ENCODE measurements around the gene NAA15.
A peak's percentile ranks its signal among the peaks of the same experiment; 100 is the strongest.

Gene NAA15

DNA sequence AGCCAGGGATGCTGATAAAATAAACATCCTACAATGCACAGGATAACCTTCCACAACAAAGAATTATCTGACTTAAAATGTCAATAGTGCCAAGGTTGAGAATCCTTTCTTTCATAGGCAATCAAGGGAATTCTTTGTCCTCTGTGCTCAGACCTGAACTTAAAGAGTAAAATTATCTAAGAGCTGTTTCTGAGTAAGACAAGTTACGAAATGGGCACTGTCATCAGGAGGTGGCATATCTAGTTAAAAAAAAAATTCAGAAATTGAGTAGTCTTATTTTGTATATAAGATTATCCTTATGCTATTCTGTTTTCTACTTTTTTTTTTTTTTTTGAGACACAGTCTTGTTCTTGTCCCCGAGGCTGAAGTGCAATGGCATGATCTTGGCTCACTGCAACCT is 149.3 kb downstream of the NAA15 start:
- Histone ChIP-seq H3K27me3 (ENCODE audit: control insufficient read depth, low read length) (no peaks in the 10 kb centered on the region), H3K4me2 (ENCODE audit: low read length) (no peak overlapping the region), H3K79me2 (ENCODE audit: control insufficient read depth, low read length) (peaks cover 33% of the 10 kb centered on the region), H4K20me1 (ENCODE audit: control insufficient read depth, insufficient read depth, low read depth, low read length) (no peaks in the 10 kb centered on the region), H3F3A (ENCODE audit: control insufficient read depth, insufficient read depth) (peaks cover 8% of the 10 kb centered on the region; the same call in 1 of the 2 replicates), H3K36me3 (ENCODE audit: control insufficient read depth, low read length) (peaks cover 12% of the 10 kb centered on the region), H3K4me3 (ENCODE audit: low read length) (no peak overlapping the region), H3K9me2 (replicated peaks; ENCODE audit: control insufficient read depth, low read length) (no peaks in the 10 kb centered on the region), H3K27ac (ENCODE audit: low read depth, low read length) (no peak overlapping the region), H3K9me3 (ENCODE audit: control insufficient read depth, insufficient read depth, low read length) (no peaks in the 10 kb centered on the region), H3K4me1 (ENCODE audit: control insufficient read depth, low read length) (peaks cover 23% of the 10 kb centered on the region)
- TF ChIP-seq CTCF (IDR thresholded peaks at IDR 0.05; ENCODE audit: low read depth, low read length, poor library complexity, severe bottlenecking) (no peak), EZH2phosphoT487 (IDR thresholded peaks at IDR 0.05; ENCODE audit: borderline replicate concordance, low read length) (no peak)

DNA sequence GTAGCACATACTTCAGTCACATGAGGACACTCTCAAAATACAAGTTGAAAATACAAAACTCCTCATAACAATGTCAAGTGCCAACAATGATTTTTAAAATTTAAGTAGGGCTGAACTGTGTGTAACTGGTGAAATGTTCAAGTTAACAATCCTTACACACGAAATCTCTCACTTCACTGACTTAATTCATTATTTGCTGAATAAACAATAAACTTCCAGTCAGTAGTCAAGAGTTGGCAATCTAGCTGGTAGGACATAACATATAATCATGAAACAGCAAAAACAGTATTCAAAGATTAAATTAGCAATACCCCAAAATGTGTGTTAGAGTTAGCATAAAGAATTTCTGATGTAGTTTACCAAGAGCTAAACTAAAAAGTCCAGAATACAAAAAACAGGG is 150.7 kb downstream of the NAA15 start:
- Histone ChIP-seq H3K79me2 (ENCODE audit: control insufficient read depth, low read length) (peaks cover 48% of the 10 kb centered on the region), H3K9me2 (replicated peaks; ENCODE audit: control insufficient read depth, low read length) (no peaks in the 10 kb centered on the region), H3K4me1 (ENCODE audit: control insufficient read depth, low read length) (peaks cover 37% of the 10 kb centered on the region), H3K27ac (ENCODE audit: low read depth, low read length) (no peak overlapping the region), H3K4me3 (ENCODE audit: low read length) (peak overlapping the region; percentile 98), H3K27me3 (ENCODE audit: control insufficient read depth, low read length) (no peaks in the 10 kb centered on the region), H4K20me1 (ENCODE audit: control insufficient read depth, insufficient read depth, low read depth, low read length) (no peaks in the 10 kb centered on the region), H3F3A (ENCODE audit: control insufficient read depth, insufficient read depth) (peaks cover 8% of the 10 kb centered on the region; the same call in 1 of the 2 replicates), H3K4me2 (ENCODE audit: low read length) (peak overlapping the region; percentile 97), H3K9me3 (ENCODE audit: control insufficient read depth, insufficient read depth, low read length) (no peaks in the 10 kb centered on the region), H3K36me3 (ENCODE audit: control insufficient read depth, low read length) (peaks cover 12% of the 10 kb centered on the region)
- TF ChIP-seq EZH2phosphoT487 (IDR thresholded peaks at IDR 0.05; ENCODE audit: borderline replicate concordance, low read length) = no peak
- TF ChIP-seq CTCF (IDR thresholded peaks at IDR 0.05; ENCODE audit: low read depth, low read length, poor library complexity, severe bottlenecking) = no peak

DNA sequence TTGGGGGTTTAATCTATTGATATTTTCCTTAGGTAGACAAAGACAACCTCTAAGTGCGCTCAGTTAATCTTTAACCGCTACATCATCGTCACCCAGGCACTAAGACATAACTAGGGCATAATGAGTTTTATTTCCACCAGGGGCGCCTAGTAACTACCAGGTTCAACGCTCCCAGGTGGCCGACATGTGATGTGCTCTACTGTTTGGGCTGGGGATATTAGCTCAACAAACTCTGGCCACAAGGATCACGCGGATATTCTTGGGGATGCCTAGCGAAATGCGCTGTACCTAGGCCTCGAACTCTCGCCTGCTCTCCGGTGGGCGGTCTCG is 151.7 kb downstream of the NAA15 start:
- peaks cover 8% of the 10 kb centered on the region; the same call in 1 of the 2 replicates for H3F3A ChIP-seq (ENCODE audit: control insufficient read depth, insufficient read depth)
- no peaks in the 10 kb centered on the region for H3K9me2 ChIP-seq (replicated peaks; ENCODE audit: control insufficient read depth, low read length)
- H3K9me3 ChIP-seq (ENCODE audit: control insufficient read depth, insufficient read depth, low read length) = no peaks in the 10 kb centered on the region
- no peaks in the 10 kb centered on the region for H3K27me3 ChIP-seq (ENCODE audit: control insufficient read depth, low read length)
- peak overlapping the region; percentile 98 for H3K4me3 ChIP-seq (ENCODE audit: low read length)
- H3K4me2 ChIP-seq (ENCODE audit: low read length) = peak overlapping the region; percentile 97
- peaks cover 12% of the 10 kb centered on the region for H3K36me3 ChIP-seq (ENCODE audit: control insufficient read depth, low read length)
- H4K20me1 ChIP-seq (ENCODE audit: control insufficient read depth, insufficient read depth, low read depth, low read length) = no peaks in the 10 kb centered on the region
- H3K27ac ChIP-seq (ENCODE audit: low read depth, low read length) = peak overlapping the region; percentile 73
- peaks cover 46% of the 10 kb centered on the region for H3K4me1 ChIP-seq (ENCODE audit: control insufficient read depth, low read length)
- TF ChIP-seq EZH2phosphoT487 (IDR thresholded peaks at IDR 0.05; ENCODE audit: borderline replicate concordance, low read length) (no peak), CTCF (IDR thresholded peaks at IDR 0.05; ENCODE audit: low read depth, low read length, poor library complexity, severe bottlenecking) (peak; percentile 72)
- peaks cover 58% of the 10 kb centered on the region for H3K79me2 ChIP-seq (ENCODE audit: control insufficient read depth, low read length)
